ENCODE results near the gene SPRR2E.
"Not testable (repeated sequence)": the region's sequence is repeated elsewhere in the genome, so short reads cannot be mapped to it uniquely, and the experiment has no call there.

SPRR2E gene

DNA sequence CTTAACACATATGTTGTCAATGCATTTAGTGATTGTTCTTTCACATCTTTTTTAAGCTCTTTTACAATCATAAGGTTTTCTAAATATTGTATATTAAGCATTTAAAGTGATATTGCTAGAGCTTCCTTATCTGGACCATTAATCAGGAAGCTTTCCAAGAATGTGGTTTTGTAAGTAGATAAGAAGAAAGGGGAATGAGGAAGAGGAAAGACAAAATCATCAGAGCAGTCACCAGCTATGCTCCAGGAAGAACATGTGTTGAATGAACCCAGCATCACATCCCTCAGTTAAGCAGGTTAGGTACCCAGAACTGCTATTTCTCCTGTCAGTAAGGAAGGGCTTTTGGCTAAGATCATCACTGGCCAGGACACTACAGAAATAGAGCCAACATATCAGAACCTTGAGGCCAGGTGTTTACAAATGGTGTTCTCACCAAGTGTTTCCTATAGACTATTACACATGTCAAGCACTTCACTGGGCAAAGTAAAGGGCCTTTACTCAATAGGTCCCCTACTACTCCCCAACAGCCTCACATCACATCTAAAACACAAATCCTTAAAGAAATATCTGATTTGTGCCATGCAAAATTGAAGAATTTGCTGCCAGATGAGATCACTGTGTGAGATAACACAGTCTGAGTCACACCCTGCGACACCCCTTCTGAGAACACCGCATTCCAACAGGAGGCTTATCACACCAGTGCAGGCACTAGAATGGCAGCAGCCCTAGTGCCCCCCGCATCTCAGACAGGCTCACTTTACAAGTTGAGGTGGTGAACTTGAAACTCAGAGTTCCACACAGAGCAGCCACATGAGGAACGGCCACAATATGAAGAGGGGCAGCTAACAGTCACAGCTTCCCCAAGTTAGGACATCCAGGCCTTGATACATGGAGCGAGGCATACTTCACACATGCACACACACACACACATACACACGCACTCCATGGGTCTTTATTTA is 35.2 kb downstream of the SPRR2E start:
- DNase-seq (ENCODE audit: low read depth) = no peak

GRCh38 chr1:153058154-153058553 is 36.2 kb downstream of the SPRR2E start:
- no peak for DNase-seq (ENCODE audit: low read depth)

DNA sequence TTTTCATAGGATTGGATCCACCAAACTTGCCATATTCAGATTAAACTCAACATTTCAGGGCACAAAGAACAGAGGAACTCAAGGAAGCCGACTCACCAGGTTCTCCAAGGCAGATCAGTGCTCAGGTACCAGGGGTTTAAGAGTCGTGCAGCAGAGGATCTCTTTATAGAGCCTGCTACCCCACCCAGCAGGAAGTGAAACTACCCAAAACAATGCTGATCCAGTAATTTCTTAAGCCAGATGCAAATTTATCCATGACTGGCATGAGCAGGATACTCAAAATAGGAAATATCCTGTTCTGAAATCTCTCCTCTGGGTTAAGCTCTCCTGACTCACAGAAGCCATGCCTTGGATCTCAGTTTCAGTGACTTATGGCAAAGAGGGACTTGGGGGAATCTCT is 37.0 kb downstream of the SPRR2E start, which contains the start of gene SPRR2A:
Gene SPRR2A, minus strand, starts transcription at position 138 of the 400 bp plus-strand sequence. CDS start 777 bp downstream, outside the sequence.
- no peak for DNase-seq (ENCODE audit: low read depth)

- not testable (repeated sequence) for DNase-seq (ENCODE audit: low read depth)
Measured at GRCh38 chr1:153056111-153056510, 38.2 kb downstream of the SPRR2E start.

GRCh38 chr1:153049211-153049610 is 45.1 kb downstream of the SPRR2E start:
- no peak for DNase-seq (ENCODE audit: low read depth)
